GM18873 (cell line): Measurements from ENCODE around the gene PTBP1.

Experiments used
- ATAC-seq: cut with Tn5 transposase; IDR thresholded peaks from one replicate; pipeline ENCODE4 v1.9.1; 2021; ENCODE audit warnings: mild to moderate bottlenecking, moderate library complexity, moderate number of reproducible peaks; ENCODE audit not compliant: unreplicated experiment, low FRiP score

Gene PTBP1

DNA sequence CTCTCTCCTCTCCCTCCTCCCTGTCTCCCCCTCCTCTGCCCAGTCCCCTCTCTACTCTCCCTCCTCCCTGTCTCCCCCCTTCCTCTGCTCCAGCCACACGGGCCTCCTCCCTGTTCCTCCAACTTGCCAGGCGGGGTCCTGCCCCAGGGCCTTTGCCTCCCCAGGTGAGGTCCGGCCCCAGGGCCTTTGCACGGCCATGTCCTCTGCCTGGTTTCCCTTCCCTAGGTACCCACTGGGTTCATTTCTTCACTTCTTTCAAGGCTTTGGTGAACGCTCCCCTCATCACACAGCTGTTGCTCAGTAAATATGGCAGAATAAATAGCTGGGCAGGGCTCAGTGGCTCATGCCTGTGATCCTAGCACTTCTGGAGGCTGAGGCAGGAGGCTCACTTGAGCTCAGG, 25.2 kb upstream of the PTBP1 start:
- ATAC-seq, result no peak

DNA sequence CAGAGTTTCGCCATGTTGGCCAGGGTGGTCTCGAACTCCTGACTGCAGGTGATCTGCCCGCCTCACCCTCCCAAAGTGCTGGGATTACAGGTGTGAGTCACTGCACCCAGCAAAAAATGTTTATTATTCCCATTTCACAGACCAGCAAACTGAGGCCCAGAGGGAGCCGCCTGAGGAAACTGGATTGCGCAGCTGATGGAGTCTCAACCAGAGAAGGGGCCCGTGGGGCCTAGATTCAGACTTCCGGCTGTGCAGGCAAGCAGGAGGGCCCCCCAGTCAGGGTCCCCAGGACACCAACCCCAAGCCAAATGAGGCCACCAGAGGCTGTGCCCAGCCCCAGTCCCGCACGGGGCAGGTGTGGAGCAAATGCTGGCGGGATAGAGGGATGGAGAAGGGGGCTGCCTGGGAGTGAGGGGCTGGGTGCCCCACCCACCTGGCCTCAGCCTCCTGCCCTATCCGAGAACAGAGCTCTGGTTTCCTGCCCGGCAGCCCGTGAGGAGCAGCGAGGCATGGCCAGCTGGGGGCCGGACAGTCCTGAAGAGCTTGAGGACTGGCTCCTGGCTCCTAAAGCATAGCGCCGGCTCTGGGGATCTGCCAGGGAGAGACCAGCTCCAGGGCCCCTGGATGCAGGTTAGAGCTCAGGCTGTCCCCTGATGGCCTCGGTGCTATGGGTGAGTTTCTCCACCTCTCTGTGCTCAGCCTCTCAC, 24.4 kb upstream of the PTBP1 start:
- no peak for ATAC-seq

DNA sequence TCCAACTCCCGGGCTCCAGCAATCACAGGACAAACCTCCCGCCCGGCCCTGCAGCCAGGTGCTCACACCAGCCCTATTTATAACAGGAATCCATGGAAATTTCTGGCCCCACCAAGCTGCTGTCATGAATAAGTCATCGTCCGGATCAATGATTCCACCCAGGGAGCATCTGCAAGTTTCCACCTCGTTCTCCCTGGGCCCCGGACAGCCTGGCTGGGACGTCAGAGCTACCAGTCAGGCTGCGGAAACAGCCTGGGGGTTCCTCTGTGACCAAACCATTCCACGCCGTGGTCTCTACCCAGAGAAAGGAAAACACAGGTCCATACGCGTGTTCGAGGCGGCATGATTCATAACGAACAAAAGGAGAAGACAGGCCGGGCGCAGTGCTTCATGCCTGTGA, 20.7 kb upstream of the PTBP1 start:
- ATAC-seq, result no peak

DNA sequence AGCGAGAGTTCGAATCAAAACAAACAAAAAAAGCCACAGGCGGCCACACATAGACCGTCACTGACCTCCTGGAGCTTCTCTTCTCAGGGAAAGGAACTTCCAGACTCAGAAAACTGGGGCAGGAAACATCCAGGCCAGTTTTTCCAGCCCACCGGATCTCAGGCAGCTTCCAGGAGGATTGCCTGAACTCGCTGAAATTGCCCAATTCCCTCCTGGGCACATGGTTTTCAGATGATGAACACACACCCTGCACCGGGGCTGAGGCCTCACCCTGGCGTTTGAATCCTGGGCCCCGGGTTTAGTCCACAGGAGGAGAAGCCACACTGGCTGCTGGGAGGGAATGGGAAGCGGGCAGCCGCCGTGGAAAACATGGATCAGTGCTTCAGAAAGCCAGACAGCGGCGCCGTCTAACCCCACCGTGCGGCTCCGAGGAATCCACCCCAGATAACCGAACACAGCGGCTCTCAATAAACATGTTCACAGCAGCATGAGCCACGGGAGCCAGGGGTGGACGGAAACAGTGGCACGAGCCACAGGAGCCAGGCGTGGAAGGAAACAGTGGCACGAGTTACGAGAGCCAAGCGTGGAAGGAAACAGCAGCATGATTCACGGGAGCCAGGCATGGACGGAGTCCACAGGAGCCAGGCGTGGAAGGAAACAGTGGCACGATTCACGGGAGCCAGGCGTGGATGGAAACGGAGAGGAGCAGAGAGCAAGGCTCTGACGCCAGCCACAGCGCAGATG, 18.2 kb upstream of the PTBP1 start:
- no peak for ATAC-seq

DNA sequence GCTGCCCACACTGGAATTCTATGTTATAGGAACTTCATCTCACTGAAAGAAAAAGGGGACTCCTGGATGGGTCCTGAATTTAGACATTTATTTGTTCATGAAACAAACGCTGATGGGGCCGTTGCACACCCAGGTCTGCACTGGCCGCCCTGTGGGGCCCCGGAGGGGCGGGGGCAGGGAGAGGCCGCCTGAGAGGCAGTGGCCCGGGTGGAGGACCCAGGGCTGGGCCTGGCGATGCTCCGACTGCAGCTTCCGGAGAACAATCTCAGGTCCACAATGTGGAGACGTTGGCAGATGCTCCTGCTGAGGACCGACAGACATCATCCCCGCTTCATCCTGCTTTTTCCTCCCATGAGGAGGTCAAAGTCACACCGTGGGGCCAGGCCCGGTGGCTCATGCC, 16.3 kb upstream of the PTBP1 start:
- ATAC-seq, result no peak

DNA sequence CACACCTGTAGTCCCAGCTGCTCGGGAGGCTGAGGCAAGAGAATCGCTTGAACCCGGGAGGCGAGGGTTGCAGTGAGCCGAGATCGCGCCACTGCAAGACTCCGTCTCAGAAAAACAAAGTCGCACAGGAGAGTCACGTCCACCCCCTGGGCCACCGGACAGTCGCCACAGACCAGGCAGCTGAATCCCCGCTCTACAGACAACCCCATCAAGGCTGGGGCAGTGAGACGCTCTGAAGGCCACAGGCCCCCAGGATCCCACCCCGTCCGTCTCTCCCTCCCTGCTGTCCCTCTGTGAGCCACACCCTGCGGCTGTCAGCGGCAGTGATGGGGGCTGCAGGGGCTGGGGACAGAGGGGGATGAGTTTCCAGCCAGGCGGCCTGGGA, 15.5 kb upstream of the PTBP1 start:
- no peak for ATAC-seq

DNA sequence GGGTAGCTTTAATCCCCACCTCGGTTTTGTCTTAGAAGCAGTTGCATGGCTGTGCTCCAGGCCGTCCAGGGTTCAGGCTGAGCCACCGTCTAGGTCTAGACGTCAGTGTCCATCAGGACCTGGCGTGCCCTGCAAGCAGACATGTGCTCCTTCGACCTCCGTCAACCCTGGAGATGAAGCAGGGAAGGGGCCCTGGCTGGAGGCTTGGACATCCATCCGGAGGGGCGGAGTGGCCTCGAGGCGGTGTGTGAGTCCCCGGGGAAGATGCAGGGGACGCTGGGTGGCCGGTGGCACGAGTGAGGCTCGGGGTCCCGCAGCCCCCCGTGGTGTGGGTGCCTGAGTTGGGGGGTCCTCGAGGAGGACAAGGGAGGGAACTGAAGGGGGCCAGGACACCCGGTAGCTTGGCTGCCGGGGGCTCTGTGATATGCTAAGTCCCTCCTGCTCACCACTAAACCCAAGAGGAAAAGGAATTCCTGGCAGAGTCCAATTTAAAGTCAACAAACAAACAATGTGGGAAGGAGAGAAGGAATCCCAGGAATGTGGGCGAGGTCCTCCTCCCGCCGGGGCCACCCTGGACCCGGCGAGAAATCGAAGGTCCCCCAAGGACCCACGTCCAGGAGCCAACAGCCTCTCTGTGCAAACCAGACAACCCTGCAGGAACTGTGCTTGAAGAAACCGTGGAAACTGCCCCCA, 14.9 kb upstream of the PTBP1 start:
- ATAC-seq, result no peak

DNA sequence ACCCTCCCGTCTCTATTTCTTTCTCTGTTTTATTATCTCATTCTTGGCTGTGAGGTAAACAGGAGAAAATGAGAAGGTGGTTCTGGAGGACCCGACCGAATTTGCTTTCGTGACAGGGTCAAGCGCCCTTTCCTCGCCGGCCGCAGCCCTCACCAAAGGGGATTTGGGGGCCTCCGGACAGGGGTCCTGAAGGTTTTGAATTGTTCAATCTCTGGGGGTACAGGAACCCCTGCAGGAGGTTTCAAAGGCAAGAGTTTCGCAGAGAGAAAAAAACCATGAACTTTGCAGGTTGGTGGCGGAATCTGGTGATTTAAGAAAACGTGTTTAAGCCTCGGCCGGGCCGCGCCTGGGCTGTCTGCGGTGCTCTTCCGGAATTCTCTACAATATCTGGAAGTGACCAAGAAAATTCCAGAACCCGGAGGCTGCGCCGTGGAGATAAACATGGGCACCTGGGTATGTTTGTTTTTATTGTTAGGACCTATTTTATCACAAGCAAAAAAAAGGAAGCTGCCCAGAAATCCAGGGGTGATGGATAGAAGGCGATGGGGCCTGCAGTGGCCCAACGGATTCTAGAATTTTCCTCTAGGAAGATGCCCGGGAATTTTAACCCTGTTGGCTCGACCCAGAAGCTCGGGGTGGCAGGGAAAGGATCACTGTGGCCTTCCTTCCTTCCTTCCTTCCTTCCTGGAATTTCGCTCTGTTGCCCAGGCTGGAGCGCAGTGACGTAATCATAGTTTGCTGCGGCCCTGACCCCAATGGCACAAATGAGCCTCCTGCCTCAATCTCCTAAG, 14.2 kb upstream of the PTBP1 start:
- no peak for ATAC-seq

DNA sequence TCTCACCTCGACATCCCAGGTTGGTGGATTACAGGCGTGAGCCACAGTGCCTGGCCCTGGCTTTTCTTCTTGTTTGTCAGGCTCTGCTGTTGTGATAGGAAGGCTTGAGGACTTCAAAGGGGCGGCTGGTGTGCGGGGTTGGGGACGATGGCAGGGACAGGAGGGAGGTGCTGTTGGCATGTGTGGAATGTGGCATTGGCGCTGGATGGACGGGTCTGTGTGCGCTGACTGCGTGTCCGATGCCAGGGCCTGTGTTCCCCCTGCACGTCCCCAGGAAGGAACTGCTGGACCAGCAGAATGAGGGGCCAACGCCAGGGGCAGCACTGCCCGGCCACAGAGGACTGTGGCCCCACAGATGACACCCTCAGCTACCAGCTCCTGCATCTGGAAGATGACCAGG, 12.7 kb upstream of the PTBP1 start:
- no peak for ATAC-seq

DNA sequence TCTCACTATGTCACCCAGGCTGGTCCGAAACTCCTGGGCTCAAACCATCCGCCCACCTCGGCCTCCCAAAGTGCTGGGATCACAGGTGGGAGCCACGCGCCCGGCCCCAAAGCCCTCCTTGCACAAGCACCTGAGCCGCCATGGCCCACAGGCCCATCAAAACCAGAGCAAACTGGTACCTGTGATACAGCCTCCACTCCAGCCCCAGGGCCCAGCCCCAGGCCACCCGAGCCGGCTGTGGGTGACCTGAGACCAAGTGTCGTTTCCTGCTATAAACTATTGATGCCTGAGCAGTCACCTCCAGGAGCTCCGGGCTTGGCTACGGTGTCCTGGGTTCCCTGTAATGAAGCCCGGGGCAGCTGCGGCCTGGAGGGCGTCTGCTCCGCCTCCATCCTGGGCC, 9.7 kb upstream of the PTBP1 start:
- ATAC-seq, result no peak

DNA sequence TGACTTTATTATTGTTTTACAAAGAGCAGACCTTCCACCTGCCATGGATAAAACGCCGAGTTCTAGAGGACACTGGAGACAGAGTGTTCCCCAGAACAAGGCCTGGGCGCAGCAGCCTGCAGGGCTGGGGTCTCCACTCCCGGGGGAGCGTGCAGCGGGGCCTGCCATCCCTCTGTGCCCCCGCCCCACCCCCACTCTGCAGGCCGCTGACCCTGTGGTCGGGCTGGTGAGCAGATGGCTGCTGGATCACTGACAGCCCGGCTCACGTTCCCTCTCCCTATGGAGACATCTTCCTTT, 8.6 kb upstream of the PTBP1 start:
- ATAC-seq, result no peak

DNA sequence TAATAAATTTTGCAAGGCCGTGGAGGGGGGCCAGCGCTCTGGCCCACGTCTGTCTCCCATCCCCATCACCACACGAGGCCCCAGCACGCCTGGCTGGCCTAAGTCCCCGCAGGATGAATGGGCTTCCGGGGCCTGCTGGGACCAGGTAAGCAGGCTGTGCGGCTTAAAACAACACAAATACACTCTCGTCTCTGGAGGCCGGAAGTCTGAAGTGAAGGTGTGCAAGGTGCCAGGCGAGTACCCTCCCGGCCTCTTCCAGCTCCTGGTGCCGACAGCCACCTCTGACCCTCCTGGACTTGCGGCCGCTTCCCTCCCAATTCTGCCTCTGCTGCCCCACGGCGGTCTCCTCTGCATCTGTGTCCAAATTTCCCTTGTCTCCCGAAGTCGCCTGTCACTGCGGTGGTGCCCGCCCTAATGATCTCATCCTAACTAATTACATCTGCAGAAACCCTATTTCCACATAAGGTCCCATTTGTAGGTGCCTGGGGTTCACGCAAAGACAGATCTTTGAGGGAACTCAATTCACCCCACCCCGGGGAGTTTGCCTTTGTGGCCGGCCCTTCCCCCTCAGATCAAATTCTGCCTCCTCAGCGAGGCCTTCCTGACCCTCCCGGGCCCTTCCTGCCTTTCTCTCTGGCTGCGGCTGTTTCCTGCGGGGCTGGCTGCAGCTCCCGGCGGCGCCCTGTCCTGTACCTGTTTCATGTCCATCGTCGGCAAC, 8.1 kb upstream of the PTBP1 start:
- ATAC-seq, result no peak

DNA sequence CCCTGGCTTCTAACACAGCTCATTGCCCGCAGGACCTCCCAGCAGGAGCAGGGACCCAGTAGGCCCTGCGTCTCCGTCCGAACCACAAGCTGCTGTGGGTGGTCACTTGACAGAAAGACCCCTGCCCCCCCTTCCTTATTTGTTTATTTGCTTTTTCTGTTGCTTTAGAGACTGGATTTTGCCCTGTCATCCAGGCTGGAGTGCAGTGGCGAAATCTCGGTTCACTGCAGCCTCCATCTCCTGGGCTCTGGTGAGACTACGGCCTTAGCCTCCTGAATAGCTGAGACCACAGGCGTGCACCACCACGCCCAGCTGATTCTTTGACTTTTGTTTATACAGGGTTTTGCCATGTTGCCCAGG, 7.6 kb upstream of the PTBP1 start:
- ATAC-seq, result no peak

DNA sequence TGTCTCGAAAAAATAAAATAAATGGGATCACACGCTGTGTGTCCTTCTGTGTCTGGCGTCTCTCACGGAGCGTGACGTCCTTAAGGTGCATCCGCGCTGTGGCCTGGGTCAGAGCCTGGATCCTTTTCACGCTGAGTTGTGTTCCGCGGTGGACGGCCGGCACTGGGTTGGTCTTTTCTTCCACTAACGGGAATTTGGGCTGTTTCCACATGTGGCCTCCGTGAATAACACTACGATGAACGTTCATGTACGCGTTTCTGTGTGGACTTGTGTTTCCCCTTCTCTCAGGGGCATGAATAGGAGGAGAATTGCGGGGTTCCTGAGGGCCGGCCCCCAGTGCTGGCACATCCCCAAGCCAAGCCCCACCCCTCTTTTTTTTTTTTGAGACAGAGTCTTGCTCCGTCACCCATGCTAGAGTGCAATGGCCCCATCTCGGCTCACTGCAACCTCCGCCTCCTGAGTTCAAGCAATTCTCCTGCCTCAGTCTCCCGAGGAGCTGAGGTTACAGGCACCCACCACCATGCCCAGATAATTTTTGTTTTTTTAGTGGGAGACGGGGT, 6.2 kb upstream of the PTBP1 start:
- ATAC-seq, result no peak

DNA sequence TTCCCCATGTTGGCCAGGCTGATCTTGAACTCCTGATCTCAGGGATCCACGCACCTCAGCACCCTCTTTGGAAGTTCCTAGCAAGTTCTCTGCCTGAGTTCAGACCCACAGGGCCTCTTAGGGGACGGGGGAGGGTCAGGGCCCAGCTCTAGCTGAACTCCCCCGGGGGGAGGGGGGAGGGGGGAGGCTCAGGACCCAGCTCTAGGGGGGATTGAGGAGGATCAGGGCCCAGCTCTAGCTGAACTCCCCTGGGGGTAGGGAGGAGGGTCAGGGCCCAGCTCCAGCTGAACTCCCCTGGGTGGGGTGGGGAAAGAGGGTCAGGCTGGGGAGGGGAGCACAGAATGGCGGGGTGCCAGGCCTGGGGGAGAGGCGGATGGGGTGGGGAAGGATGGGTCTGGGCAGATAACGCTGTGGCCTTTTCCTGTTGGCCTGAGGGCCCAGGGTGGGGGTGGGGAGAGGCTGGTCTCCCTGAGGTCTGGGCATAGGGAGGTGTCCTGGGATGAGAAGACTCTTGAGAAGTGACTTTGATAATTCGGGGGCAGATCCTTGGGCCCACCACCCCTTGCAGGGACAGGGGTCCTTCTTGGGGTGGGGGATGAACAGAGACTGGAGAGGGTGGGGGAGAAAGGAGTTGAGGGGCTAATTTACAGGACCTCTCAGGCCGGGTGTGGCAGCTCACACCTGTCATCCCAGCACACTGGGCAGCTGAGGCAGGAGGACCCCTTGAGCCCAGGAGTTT, 5.5 kb upstream of the PTBP1 start:
- no peak for ATAC-seq

DNA sequence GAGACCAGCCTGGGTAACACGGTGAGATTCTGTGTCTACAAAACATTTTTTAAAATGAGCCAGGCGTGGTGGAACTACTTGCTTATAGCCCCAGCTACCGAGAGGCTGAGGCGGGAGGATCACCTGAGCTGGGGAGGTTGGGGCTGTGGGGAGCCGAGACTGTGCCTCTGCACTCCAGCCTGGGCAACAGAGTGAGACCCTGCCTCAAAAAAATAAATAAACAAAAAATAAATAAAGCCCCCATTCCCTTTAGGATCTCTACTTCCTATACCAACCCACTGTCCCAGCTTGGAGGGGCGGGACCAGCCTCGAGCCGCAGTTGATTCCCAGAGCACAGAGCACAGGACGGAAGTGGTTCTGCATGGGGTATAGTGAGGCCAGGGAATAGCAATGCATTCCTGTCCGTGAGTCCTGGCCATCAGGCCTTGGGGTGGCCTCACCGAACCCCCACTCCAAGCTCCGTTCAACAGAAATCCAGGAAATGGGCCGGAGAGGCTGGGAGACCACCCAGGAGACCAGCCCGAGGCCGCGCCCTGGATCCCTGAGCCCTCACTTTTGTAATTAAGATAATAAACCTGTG, 4.9 kb upstream of the PTBP1 start:
- ATAC-seq, result no peak

DNA sequence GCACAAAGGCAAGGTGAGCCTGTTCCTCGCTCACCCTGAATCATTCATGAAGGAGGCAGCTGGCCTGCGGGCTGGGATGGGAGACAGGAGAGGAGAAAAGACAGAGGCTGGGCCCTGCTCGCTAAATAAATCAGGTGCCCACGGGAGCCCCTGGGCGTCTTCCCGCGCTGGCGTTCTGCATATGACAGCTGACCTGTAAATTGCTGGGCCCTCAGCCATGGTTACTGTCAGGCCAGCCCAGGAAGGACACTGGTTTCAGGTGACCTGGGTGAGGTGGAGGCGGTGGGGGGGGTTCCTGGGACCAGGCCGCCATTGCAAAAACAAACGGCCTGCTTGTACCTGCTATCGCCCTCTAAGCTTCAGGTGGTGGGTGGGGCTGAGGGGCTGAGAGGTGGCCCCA, 3.4 kb upstream of the PTBP1 start:
- ATAC-seq, result no peak

DNA sequence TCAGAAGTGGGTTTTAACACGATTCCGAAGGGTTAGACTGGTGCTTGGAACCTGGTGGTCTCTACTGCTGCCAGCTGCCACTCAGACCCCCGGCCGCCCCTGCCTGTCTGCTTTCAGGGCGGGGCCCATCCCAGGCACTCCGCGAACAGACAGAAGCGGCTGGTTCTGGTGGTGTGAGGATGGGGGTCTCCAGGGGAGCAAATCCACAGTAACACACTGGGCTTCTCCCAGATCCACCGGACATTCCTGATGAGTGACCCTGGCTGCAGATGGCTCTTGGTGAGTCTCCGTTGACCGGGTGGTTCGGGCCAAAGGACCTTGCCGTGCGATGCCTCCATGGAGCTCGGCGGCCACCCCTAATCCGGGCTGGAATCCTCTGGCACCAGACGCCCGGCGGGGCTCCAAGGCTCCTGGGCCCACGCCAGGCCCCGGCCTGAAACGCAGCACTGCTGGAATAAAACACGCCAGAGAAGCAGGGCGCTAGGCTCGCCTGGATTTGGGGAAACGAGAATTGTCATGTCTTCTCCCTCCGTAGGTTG, 2.1 kb upstream of the PTBP1 start:
- ATAC-seq, result no peak
